Skeletal muscle tissue (tissue), 4 donors: ENCODE measurements around the gene GBP2. TPM values are rescaled to one million over a fixed set of nuclear protein-coding genes. Genes with fewer than 3 reads are reported as not detected.
"Not testable (repeated sequence)": the region's sequence is repeated elsewhere in the genome, so short reads cannot be mapped to it uniquely, and the experiment has no call there.

Experiments used
- H3K27ac ChIP-seq: one replicate; pipeline ENCODE4 v1.7.0; 2013; ENCODE audit warnings: mild to moderate bottlenecking, low read depth, low read length, inconsistent platforms
- H3K27me3 ChIP-seq, 3 donors: one replicate each; pipeline ENCODE4 v1.7.0; 2013; ENCODE audit warnings: low read length in 3 of 3; ENCODE audit not compliant: control insufficient read depth in 3 of 3, insufficient read depth in 3 of 3
- H3K36me3 ChIP-seq, 3 donors: one replicate each; pipeline ENCODE4 v1.7.0; 2013; ENCODE audit warnings: low read length in 3 of 3; ENCODE audit not compliant: control insufficient read depth in 3 of 3, insufficient read depth in 3 of 3
- H3K4me1 ChIP-seq, 3 donors: one replicate each; pipeline ENCODE4 v1.7.0; 2013; ENCODE audit warnings: low read length in 3 of 3, mild to moderate bottlenecking in 3 of 3; ENCODE audit not compliant: control insufficient read depth in 3 of 3, insufficient read depth in 3 of 3
- H3K4me3 ChIP-seq, 3 donors: one replicate each; pipeline ENCODE4 v1.7.0; 2013; ENCODE audit warnings: low read length in 3 of 3
- H3K9ac ChIP-seq, 3 donors: one replicate each; pipeline ENCODE4 v1.7.0; 2013; ENCODE audit warnings: low read length in 3 of 3, mild to moderate bottlenecking in 3 of 3, moderate library complexity in 2 of 3, low read depth in 1 of 3
- H3K9me3 ChIP-seq, 3 donors: one replicate each; pipeline ENCODE4 v1.7.0; 2013; ENCODE audit warnings: low read length in 3 of 3; ENCODE audit not compliant: control insufficient read depth in 3 of 3
- total RNA-seq: library from RNA; depleted of rRNA; stranded (reverse); fragments of >200 nt; gene quantifications from one replicate; pipeline ENCODE4 v1.2.3, GENCODE V29; 2014
- donor health status: Osteomylitis.

GBP2 gene
- total RNA-seq, 1 donor from 2014 or later = 1.6 TPM

GRCh38 chr1:89100412-89100811, 25.5 kb downstream of the GBP2 start:
- H3K36me3 ChIP-seq = peaks cover 0 to 12% (median 8%) of the 10 kb centered on the region in 3 donors
- no peaks in the 10 kb centered on the region for H3K4me1 ChIP-seq
- H3K27me3 ChIP-seq = no peaks in the 10 kb centered on the region
- no peak overlapping the region for H3K9ac ChIP-seq
- no peak overlapping the region for H3K4me3 ChIP-seq
- H3K27ac ChIP-seq = no peak overlapping the region
- peaks cover 0 to 3% (median 0%) of the 10 kb centered on the region in 3 donors for H3K9me3 ChIP-seq

- peaks cover 0 to 3% (median 0%) of the 10 kb centered on the region in 3 donors for H3K9me3 ChIP-seq
- no peak overlapping the region for H3K4me3 ChIP-seq
- H3K4me1 ChIP-seq = no peaks in the 10 kb centered on the region
- H3K9ac ChIP-seq = no peak overlapping the region
- no peaks in the 10 kb centered on the region for H3K27me3 ChIP-seq
- H3K36me3 ChIP-seq = no peaks in the 10 kb centered on the region
- no peak overlapping the region for H3K27ac ChIP-seq
Observed at GRCh38 chr1:89098857-89099256, 27.1 kb downstream of the GBP2 start.

DNA sequence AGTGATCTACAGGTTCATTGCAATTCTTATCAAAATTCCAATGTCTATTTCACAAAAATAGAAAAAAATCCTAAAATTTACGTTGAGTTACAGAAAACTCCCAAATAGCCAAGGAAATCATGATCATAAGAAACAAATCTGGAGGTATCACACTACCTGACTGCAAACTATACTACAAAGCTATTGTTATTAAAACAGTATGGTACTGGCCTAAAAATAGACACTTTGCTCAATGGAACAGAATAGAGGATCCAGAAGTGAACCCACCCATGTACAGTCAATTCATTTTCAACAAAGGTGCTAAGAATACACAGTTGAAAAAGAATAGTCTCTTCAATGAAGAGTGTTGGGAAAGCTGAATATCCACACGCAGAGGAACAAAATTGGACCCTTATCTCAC, 30.2 kb downstream of the GBP2 start:
- Histone ChIP-seq H3K4me1 (no peaks in the 10 kb centered on the region), H3K36me3 (no peaks in the 10 kb centered on the region), H3K4me3 (no peak overlapping the region)

GRCh38 chr1:89089962-89090361, 36.0 kb downstream of the GBP2 start:
- Histone ChIP-seq H3K27ac (no peak overlapping the region), H3K36me3 (no peaks in the 10 kb centered on the region), H3K4me1 (peaks cover 0 to 4% (median 0%) of the 10 kb centered on the region in 3 donors), H3K4me3 (no peak overlapping the region), H3K27me3 (no peaks in the 10 kb centered on the region), H3K9me3 (no peaks in the 10 kb centered on the region), H3K9ac (no peak overlapping the region)

More for the DNA sequence above, 30.2 kb downstream of the GBP2 start:
- Histone ChIP-seq H3K27ac (no peak overlapping the region), H3K9ac (no peak overlapping the region), H3K9me3 (peaks cover 0 to 3% (median 0%) of the 10 kb centered on the region in 3 donors), H3K27me3 (no peaks in the 10 kb centered on the region)

DNA sequence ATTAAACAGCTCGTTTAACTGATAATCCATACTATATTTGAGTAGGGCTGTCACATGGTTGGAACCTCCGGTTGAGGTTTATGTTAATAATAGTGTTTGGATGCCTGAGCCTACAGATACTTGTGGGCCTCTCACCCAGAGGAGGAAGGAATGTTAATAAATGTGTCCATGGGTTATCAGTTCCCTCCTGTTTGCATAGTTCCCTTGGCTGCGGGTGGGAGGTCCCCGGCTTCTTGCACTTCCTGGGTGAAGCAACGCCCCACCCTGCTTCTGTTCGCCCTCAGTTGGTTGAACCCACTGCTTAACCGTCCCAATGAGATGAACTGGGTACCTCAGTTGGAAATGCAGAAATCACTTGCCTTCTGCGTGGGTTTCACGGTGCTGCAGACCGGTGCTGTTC, 37.3 kb downstream of the GBP2 start:
- Histone ChIP-seq H3K9me3 (no peaks in the 10 kb centered on the region), H3K27ac (no peak overlapping the region), H3K36me3 (no peaks in the 10 kb centered on the region), H3K4me1 (peaks cover 0 to 4% (median 0%) of the 10 kb centered on the region in 3 donors), H3K9ac (no peak overlapping the region), H3K27me3 (no peaks in the 10 kb centered on the region), H3K4me3 (no peak overlapping the region)

GRCh38 chr1:89087241-89087640, 38.7 kb downstream of the GBP2 start:
- H3K36me3 ChIP-seq = no peaks in the 10 kb centered on the region
- peaks cover 0 to 4% (median 0%) of the 10 kb centered on the region in 3 donors for H3K4me1 ChIP-seq
- H3K27ac ChIP-seq = no peak overlapping the region
- no peaks in the 10 kb centered on the region for H3K27me3 ChIP-seq
- no peak overlapping the region for H3K4me3 ChIP-seq
- no peaks in the 10 kb centered on the region for H3K9me3 ChIP-seq
- H3K9ac ChIP-seq = no peak overlapping the region

DNA sequence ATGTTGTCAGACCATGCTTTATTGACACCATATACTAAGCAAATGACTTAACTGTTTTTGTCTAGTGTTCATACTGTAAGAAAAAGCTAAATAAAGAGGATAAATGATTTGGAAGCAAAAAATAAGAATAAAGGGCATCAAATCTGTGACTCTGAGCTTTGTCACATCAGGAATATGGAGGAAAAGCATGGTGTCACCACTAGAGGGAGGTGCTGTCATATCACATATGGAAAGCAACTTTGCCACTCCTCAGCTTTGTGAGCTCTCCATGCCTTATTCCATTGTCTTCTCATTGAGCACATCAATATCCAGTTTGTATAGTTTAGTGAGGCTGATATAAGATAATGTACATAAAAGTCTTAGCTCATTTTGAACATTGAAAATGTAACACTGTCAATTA, 40.1 kb downstream of the GBP2 start:
- H3K9me3 ChIP-seq = no peaks in the 10 kb centered on the region
- no peak overlapping the region for H3K27ac ChIP-seq
- no peaks in the 10 kb centered on the region for H3K36me3 ChIP-seq
- peaks cover 0 to 4% (median 0%) of the 10 kb centered on the region in 3 donors for H3K4me1 ChIP-seq
- H3K9ac ChIP-seq = no peak overlapping the region
- H3K27me3 ChIP-seq = no peaks in the 10 kb centered on the region
- H3K4me3 ChIP-seq = no peak overlapping the region

GRCh38 chr1:89081005-89081404, 44.9 kb downstream of the GBP2 start:
- H3K4me3 ChIP-seq = no peak overlapping the region
- H3K27me3 ChIP-seq = no peaks in the 10 kb centered on the region
- H3K27ac ChIP-seq = no peak overlapping the region
- H3K36me3 ChIP-seq = no peaks in the 10 kb centered on the region
- no peak overlapping the region for H3K9ac ChIP-seq
- H3K4me1 ChIP-seq = no peaks in the 10 kb centered on the region
- H3K9me3 ChIP-seq = no peaks in the 10 kb centered on the region

GRCh38 chr1:89080068-89080467, 45.8 kb downstream of the GBP2 start:
- not testable (repeated sequence) for H3K9ac ChIP-seq, H3K27me3 ChIP-seq, H3K36me3 ChIP-seq, H3K27ac ChIP-seq, H3K4me3 ChIP-seq, H3K9me3 ChIP-seq, H3K4me1 ChIP-seq

- not testable (repeated sequence) for H3K27me3 ChIP-seq, H3K27ac ChIP-seq
Observed at GRCh38 chr1:89072466-89073065, 53.3 kb downstream of the GBP2 start.

More at GRCh38 chr1:89072466-89073065, 53.3 kb downstream of the GBP2 start:
- not testable (repeated sequence) for H3K9me3 ChIP-seq, H3K4me3 ChIP-seq, H3K9ac ChIP-seq, H3K4me1 ChIP-seq, H3K36me3 ChIP-seq
